ENCODE measurements around the gene GUCY1A2.

DNA sequence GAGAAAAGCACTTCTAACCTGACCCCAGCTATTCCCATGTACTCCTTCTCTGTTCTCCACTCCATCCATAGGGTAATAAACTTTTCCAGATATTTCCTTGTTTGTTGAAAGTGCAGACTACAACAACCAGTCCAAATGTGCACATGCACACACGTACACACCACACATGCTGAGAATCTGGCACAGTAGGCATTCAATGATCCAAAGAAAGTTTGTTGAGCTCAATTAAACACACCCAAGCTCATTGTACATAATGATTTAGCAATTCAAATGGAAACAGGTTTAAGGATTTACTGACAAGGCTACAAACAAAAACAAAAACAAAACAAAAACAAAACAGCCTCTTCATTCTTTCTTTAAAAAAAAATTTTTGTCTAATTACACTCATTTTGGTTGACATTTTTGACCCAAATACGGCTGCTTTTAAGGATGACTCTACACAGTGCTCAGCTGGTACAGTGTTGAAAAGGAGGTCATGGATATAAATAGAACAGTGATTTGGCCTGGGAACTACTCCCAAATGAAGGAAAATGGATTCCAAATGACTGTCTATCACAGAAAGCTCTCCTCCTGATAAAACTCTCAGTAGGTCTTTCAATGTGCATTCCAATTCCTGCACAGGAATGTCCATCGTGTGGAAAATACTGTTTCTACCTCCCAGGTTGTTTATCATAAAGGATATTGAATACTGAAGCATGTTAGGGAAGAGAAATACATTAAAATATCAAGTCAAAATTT lies 232.2 kb downstream of the GUCY1A2 start:
- TF ChIP-seq, protein P1, sequence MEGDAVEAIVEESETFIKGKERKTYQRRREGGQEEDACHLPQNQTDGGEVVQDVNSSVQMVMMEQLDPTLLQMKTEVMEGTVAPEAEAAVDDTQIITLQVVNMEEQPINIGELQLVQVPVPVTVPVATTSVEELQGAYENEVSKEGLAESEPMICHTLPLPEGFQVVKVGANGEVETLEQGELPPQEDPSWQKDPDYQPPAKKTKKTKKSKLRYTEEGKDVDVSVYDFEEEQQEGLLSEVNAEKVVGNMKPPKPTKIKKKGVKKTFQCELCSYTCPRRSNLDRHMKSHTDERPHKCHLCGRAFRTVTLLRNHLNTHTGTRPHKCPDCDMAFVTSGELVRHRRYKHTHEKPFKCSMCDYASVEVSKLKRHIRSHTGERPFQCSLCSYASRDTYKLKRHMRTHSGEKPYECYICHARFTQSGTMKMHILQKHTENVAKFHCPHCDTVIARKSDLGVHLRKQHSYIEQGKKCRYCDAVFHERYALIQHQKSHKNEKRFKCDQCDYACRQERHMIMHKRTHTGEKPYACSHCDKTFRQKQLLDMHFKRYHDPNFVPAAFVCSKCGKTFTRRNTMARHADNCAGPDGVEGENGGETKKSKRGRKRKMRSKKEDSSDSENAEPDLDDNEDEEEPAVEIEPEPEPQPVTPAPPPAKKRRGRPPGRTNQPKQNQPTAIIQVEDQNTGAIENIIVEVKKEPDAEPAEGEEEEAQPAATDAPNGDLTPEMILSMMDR (IDR thresholded peaks at IDR 0.05) = no peak
- TF ChIP-seq POLR2A (IDR thresholded peaks at IDR 0.05) = no peak
